Right hindlimb (tissue), 1 donor: ENCODE data around the gene KHDRBS1.
A peak's percentile ranks its signal among the peaks of the same experiment; 100 is the strongest.
"Not testable (repeated sequence)": the region's sequence is repeated elsewhere in the genome, so short reads cannot be mapped to it uniquely, and the experiment has no call there.

Source experiments
- DNase-seq: peaks from one replicate; pipeline ENCODE4 v3.0.0-alpha.2; 2018

The KHDRBS1 gene

GRCh38 chr1:32013386-32014198 lies at the start of gene KHDRBS1:
TSS of gene KHDRBS1 (plus strand) at chr1:32013868. CDS start at chr1:32013996, 128 bp downstream.
- DNase-seq, result peak; percentile 100

GRCh38 chr1:31970873-31971272 lies 42.8 kb upstream of the KHDRBS1 start:
- DNase-seq, result no peak

DNA sequence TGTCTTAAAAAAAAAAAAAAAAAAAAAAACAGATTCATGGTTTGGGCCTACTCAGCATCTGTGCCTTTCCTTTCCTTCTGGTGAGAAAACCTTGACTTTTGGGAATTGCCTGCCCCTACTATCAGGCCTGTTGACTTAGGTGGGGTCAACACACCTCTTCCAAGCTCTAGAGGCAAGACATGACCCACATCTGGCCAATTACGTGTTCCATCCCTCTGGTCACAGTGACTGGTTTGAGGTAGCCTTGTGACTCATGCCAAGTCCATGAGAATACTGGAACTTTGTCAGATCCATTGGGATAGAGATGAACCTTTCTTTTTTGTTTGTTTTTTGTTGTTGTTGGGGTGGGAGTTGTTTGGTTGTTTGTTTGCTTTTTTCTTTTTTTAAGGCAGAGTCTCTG lies 37.3 kb upstream of the KHDRBS1 start:
- DNase-seq, result no peak

DNA sequence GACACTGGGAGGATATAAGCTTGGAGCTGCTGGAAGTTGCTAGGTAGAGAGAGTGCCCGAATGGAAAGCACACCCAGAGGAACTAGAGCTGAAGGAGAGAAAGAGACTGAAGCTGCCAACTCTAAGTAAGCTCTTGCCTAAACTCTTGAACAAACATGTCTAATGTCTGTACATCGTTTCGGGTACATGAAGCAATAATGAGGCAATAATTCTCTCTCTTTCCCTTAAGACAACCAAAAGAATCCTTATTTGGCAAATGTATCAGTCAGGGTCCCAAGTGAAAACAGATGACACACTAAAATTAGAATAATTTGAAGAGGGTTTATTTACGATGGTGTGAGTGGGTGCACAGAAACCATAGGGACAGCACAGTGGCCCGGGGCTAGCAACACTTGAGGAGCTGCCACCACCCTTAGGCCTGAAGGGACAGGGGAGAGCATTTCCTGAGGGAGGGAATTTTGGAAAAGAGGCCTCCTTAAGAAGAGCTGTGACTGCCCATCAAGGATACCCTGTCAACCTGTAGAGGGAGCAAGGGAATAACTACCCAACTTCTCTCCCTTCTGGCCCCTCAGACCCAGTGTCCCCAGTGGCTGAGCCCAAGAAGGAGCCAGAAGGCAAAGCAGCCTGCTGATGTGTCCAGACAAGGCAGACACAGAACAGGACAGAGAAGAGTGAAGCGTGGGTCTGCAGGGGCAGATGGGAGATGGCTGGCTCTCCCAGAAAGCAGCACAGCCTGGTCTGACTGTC lies 36.1 kb upstream of the KHDRBS1 start:
- peak; percentile 32 for DNase-seq

GRCh38 chr1:31978843-31979400 lies 34.7 kb upstream of the KHDRBS1 start:
- no peak for DNase-seq

GRCh38 chr1:31980835-31981455 lies 32.7 kb upstream of the KHDRBS1 start:
- no peak for DNase-seq

DNA sequence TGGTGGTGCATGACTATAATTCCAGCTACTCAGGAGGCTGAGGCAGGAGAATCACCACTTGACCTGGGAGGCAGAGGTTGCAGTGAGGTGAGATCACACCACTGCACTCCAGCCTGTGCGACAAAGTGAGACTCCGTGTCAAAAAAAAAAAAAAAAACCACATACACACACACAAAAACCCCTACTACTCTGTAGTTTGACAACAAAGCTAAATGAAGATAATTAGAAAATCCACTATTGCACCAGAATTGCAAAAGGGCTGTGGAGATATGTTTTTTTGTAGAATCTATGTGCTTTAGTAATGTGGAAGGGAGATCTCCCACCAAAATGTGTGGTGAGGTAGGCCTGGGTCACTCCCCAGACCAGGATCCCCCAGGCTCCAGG lies 32.2 kb upstream of the KHDRBS1 start:
- no peak for DNase-seq

DNA sequence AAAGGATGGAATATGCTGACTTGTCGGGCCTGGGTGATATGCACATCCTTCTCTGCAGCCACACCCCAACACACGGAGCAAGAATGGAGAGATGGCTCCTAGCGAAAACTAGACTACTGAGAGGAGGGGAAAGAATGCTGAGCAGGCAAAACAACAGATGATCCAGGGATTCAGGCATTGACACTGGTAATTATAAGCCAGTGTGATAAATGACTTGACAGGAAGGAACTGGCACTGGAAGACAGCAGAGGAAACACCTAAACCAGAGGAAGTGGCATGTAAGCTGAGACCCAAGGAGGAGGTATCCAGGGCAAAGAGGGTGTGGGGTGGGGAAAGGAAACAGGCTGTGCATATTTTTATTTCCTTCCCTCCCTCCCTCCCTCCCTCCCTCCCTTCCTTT lies 31.7 kb upstream of the KHDRBS1 start:
- DNase-seq, result no peak

- no peak for DNase-seq
These were observed 29.0 kb upstream of the KHDRBS1 start for GRCh38 chr1:31984419-31985347.

DNA sequence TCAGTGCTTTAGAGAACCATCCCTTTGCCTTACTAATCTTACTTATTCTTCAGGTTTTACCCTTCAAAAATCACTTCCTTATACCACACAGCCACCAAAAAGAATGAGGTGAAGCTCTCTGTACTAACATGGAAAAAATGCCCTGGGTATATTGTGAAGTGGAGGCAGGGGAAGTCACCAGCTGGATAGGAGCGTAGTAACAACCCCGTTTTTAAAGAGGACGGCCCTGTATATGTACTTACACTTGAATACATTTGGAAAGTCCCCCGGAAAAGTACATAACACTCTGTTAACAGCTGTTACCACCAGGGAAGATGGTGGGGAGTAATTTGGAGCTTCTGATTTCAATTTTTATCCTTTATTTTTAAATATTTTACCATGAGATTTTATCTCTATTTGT lies 28.2 kb upstream of the KHDRBS1 start:
- DNase-seq, result no peak

DNA sequence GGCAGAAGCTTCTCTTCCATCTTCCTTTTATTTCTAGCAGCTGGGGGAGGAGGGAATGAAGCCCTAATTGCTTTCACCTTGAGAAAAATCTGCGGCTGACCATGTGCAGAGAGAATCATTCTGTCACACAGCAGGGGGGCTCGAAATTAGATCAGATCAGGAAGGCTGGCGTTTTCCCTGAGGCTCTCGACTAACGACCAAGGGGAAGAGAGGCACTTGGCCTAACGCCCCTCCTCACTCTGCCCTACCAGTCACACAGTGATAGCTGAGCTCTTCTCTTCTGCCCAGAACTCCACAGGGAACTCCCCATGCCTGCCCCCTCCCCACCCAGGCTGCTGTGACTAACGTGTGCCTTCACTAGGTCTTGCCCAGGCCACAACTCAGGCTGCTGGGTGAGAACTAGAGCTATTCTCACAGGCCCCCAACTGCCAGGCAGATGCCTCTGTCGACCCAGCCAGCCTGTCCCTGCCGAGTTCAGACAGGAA lies 26.5 kb upstream of the KHDRBS1 start:
- peak; percentile 25 for DNase-seq

DNA sequence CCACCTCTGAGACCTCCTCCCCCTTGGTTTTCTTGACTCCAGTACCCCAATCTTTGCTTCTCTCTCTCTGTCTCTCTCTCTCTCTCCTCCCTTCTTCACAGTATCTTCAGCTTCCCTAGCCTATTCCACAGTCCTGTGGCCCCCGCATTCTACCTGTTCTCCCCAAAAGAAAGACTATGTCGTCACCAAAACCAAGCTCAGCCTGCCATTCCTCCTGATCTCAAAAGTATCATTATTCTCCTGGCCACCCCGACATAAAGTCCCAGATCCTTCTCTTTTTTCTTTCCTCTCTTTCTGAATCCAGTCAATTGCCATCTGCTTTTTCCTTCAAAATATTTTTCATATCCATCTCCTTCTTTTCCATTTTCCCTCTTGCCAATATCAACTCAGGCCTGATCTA lies 23.7 kb upstream of the KHDRBS1 start:
- no peak for DNase-seq

DNA sequence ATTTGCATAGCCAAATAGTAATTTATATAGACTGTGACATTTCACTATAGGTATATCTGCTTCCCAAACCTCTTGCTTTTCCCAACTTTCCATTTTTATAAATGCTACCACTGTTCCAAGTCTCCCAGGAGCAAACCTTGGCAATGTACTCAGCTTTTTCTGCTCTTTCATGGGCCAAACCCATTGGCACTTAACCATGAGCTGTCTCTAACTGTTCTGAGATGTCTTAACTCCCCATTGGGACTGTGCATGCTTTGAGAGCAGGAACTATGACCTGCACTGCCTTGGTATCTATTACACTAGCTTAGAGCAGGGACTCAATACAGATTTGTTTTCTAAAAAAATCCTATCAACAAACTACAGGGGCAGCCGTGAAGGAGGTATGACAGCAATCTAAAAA lies 22.5 kb upstream of the KHDRBS1 start:
- DNase-seq, result no peak

DNA sequence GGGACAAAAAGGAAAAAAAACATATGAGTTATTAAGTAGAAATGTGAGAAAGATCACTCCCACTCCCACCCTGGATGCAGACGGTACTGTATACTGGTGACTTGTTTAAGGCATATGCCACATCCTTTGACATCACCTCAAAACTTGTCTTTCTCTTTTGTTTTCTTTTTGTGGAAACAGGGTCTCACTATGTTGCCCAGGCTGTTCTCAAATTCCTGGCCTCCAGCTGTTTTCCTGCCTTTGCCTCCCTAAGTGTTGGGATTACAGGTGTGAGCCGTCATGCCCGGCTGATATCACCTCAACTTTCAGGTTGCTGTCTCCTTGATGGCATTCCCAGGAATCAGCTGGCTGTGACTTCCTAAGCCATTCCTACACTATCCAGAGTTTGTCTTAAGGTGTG lies 18.4 kb upstream of the KHDRBS1 start:
- no peak for DNase-seq

- not testable (repeated sequence) for DNase-seq
These were observed 17.5 kb upstream of the KHDRBS1 start for GRCh38 chr1:31996121-31996520.

DNA sequence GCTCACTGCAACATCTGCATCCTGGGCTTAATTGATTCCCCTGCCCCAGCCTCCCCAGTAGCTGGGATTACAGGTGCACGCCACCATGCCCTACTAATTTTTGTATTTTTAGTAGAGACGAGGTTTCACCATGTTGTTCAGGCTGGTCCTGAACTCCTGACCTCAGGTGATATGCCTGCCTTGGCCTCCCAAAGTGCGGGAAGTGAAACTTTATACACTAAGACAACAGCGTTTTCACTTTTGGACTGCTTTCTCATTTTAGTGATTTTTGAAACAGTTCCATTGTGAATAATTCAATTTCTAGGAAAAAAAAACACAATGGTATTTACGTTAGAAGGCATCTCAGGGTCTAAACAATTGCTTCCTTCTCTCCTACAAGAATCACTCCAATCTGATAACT lies 11.8 kb upstream of the KHDRBS1 start:
- DNase-seq, result no peak

DNA sequence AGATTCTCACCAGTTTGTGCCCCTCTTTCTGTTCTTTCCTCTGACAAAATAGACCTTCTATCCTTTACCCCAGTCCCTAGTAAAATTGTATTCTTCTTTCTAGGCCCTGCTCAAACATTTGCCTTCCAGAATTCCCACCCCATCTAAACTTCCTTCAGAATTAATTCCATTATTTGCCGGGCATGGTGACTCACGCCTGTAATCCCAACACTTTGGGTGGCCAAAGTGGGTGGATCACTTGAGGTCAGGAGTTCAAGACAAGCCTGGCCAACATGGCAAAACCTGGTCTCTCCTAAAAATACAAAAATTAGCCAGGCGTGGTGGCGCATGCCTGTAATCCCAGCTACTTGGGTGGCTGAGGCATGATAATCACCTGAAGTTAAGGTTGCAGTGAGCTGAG lies 11.4 kb upstream of the KHDRBS1 start:
- not testable (repeated sequence) for DNase-seq

- DNase-seq, result no peak
These were observed 8.1 kb upstream of the KHDRBS1 start for GRCh38 chr1:32005522-32005921.

GRCh38 chr1:32007591-32007940 lies 6.1 kb upstream of the KHDRBS1 start:
- no peak for DNase-seq

GRCh38 chr1:32010246-32010645 lies 3.4 kb upstream of the KHDRBS1 start:
- DNase-seq, result no peak

GRCh38 chr1:32012709-32013385 lies 821 bp upstream of the KHDRBS1 start:
- no peak for DNase-seq
